ENCODE data around the gene TPH1. TPM values are rescaled to one million over a fixed set of nuclear protein-coding genes. Genes with fewer than 3 reads are reported as not detected.
A peak's percentile ranks its signal among the peaks of the same experiment; 100 is the strongest.

The TPH1 gene
- total RNA-seq, 1 donor = under 0.01 TPM

DNA sequence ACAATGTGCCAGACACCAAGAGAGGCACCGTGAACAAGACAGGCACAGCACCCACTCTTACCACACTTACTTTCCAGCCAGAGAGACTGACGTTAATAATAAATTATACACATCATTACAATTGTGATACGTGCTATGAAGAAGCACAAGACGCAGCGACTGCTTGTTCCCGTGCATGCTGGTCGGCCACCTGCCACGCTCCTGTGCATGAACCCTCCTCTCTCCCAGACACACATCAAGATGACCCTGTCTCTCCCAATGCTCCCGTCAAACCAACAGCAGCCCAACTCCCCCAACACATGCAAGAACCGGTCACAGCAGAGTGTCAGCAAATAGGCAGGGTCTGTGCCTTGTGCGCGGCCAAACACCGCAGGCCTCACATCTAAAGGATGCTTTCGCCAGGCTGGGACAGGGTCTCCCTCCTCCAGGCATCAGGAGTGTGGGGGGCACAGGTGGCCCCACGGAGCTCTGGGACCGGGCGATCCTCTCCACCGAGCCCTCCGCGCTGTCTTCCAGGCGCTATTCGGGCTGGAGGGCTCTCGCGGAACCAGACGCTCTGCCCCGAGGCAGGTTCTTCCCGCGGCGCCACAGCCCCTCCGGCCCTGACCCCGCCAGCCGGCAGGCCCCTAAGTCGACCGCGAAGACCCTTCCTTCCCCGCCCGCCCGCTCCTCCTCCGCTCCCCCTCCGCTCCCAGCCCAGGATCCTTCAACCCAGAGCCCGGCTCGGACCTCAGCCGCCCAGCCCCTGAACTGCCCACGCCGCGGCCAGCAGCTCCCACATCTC is 33.8 kb downstream of the TPH1 start:
- H3K4me3 ChIP-seq (ENCODE audit: insufficient read depth, low read length) = peak overlapping the region; percentile 90
- H3K9me3 ChIP-seq (ENCODE audit: low read depth, low read length) = no peaks in the 10 kb centered on the region
- peaks cover 12% of the 10 kb centered on the region for H3K4me1 ChIP-seq (ENCODE audit: insufficient read depth, low read length)
- no peak overlapping the region for H3K27ac ChIP-seq (ENCODE audit: low read depth, low read length)
- H2AFZ ChIP-seq (ENCODE audit: low read length) = peak overlapping the region; percentile 94
- H3K79me2 ChIP-seq (ENCODE audit: insufficient read depth, low read length) = peaks cover 2% of the 10 kb centered on the region
- no peaks in the 10 kb centered on the region for H3K36me3 ChIP-seq (ENCODE audit: insufficient read depth, low read length)
- peak overlapping the region; percentile 89 for H3K4me2 ChIP-seq (ENCODE audit: insufficient read depth, low read length)
- no peaks in the 10 kb centered on the region for H3K27me3 ChIP-seq (ENCODE audit: insufficient read depth, low read length)
- TF ChIP-seq CTCF (IDR thresholded peaks at IDR 0.05; ENCODE audit: extremely low read depth, low read depth, low read length) = no peak
- peak; percentile 79 for DNase-seq (ENCODE audit: insufficient read length, low spot score, missing footprints)
- no peaks in the 10 kb centered on the region for H4K20me1 ChIP-seq (ENCODE audit: insufficient read depth, low read length)

- Histone ChIP-seq H2AFZ (ENCODE audit: low read length) (peak overlapping the region; percentile 94), H3K27ac (ENCODE audit: low read depth, low read length) (no peak overlapping the region), H3K4me2 (ENCODE audit: insufficient read depth, low read length) (peak overlapping the region; percentile 89), H3K4me3 (ENCODE audit: insufficient read depth, low read length) (peak overlapping the region; percentile 90), H4K20me1 (ENCODE audit: insufficient read depth, low read length) (no peaks in the 10 kb centered on the region), H3K27me3 (ENCODE audit: insufficient read depth, low read length) (no peaks in the 10 kb centered on the region), H3K9me3 (ENCODE audit: low read depth, low read length) (no peaks in the 10 kb centered on the region), H3K36me3 (ENCODE audit: insufficient read depth, low read length) (no peaks in the 10 kb centered on the region), H3K79me2 (ENCODE audit: insufficient read depth, low read length) (peaks cover 2% of the 10 kb centered on the region), H3K4me1 (ENCODE audit: insufficient read depth, low read length) (peaks cover 12% of the 10 kb centered on the region)
- TF ChIP-seq CTCF (IDR thresholded peaks at IDR 0.05; ENCODE audit: extremely low read depth, low read depth, low read length) = no peak
- DNase-seq (ENCODE audit: insufficient read length, low spot score, missing footprints) = no peak
These were observed 34.4 kb downstream of the TPH1 start for GRCh38 chr11:18011633-18012032.

- no peaks in the 10 kb centered on the region for H3K9me3 ChIP-seq (ENCODE audit: low read depth, low read length)
- no peak for TF ChIP-seq CTCF (IDR thresholded peaks at IDR 0.05; ENCODE audit: extremely low read depth, low read depth, low read length)
- H3K4me2 ChIP-seq (ENCODE audit: insufficient read depth, low read length) = no peak overlapping the region
- H3K4me3 ChIP-seq (ENCODE audit: insufficient read depth, low read length) = no peak overlapping the region
- H3K79me2 ChIP-seq (ENCODE audit: insufficient read depth, low read length) = peaks cover 2% of the 10 kb centered on the region
- no peak overlapping the region for H3K27ac ChIP-seq (ENCODE audit: low read depth, low read length)
- peaks cover 12% of the 10 kb centered on the region for H3K4me1 ChIP-seq (ENCODE audit: insufficient read depth, low read length)
- no peak for DNase-seq (ENCODE audit: insufficient read length, low spot score, missing footprints)
- H3K36me3 ChIP-seq (ENCODE audit: insufficient read depth, low read length) = no peaks in the 10 kb centered on the region
- no peak overlapping the region for H2AFZ ChIP-seq (ENCODE audit: low read length)
- H4K20me1 ChIP-seq (ENCODE audit: insufficient read depth, low read length) = no peaks in the 10 kb centered on the region
- no peaks in the 10 kb centered on the region for H3K27me3 ChIP-seq (ENCODE audit: insufficient read depth, low read length)
These were observed 35.0 kb downstream of the TPH1 start for GRCh38 chr11:18010977-18011586.

DNA sequence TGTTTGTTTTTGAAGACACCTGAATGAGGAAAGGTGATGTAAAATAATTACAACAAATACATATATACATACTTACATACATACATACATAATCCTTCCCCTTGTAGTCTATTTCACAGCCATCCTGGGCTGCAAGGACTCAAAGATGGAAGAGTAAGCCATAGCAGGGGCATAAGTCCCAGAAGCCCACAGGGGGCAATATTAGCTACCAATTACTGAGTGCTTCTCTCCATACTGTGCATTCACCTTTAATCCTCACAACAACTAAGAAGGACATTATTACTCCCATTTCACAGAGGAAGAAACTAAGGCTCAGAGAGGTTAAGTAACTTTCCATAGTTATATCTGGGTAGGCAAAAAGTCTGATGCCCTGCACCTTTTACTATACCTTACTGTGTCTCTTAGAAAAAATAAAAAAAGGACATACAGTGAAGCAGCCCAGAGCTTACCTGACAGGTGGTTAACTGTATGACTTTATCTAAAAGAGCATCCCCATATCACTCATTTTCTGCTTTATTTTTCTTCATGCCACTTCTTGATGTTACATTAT is 35.9 kb downstream of the TPH1 start:
- no peak overlapping the region for H3K4me3 ChIP-seq (ENCODE audit: insufficient read depth, low read length)
- no peak overlapping the region for H3K27ac ChIP-seq (ENCODE audit: low read depth, low read length)
- no peaks in the 10 kb centered on the region for H3K9me3 ChIP-seq (ENCODE audit: low read depth, low read length)
- no peak overlapping the region for H2AFZ ChIP-seq (ENCODE audit: low read length)
- no peaks in the 10 kb centered on the region for H4K20me1 ChIP-seq (ENCODE audit: insufficient read depth, low read length)
- no peak for TF ChIP-seq CTCF (IDR thresholded peaks at IDR 0.05; ENCODE audit: extremely low read depth, low read depth, low read length)
- no peaks in the 10 kb centered on the region for H3K27me3 ChIP-seq (ENCODE audit: insufficient read depth, low read length)
- no peak for DNase-seq (ENCODE audit: insufficient read length, low spot score, missing footprints)
- H3K4me2 ChIP-seq (ENCODE audit: insufficient read depth, low read length) = no peak overlapping the region
- H3K4me1 ChIP-seq (ENCODE audit: insufficient read depth, low read length) = peaks cover 12% of the 10 kb centered on the region
- H3K36me3 ChIP-seq (ENCODE audit: insufficient read depth, low read length) = no peaks in the 10 kb centered on the region
- H3K79me2 ChIP-seq (ENCODE audit: insufficient read depth, low read length) = peaks cover 2% of the 10 kb centered on the region
